B cell (primary cell): ENCODE data around the gene CARMIL1. TPM values are rescaled to one million over a fixed set of nuclear protein-coding genes. Genes with fewer than 3 reads are reported as not detected.

ENCODE experiments used
- ATAC-seq: fragments of 200-7000 bp; cut with Tn5 transposase; one replicate; pipeline ENCODE4 v1.10.0; 2021; ENCODE audit warnings: low read depth, mild to moderate bottlenecking, moderate number of reproducible peaks, moderate library complexity
- CTCF ChIA-PET: fragments of 350-600 bp; sonication (Branson Sonifier 250); formaldehyde crosslinking; loops from one replicate; lab custom pipeline; 2021; ENCODE audit warnings: antibody characterized with exemption, inconsistent platforms; lab: Charles Lee
- POLR2A ChIA-PET: fragments of 350-600 bp; sonication (Branson Sonifier 250); formaldehyde crosslinking; loops from one replicate; lab custom pipeline; 2021; ENCODE audit warnings: antibody characterized with exemption; lab: Charles Lee
- DNase-seq: peaks from one replicate; pipeline ENCODE4 v3.0.0; 2013
- H2AFZ ChIP-seq: 2 replicates; pipeline ENCODE4 v1.6.1; 2012; ENCODE audit warnings: mild to moderate bottlenecking, low read depth, low read length; ENCODE audit not compliant: insufficient read depth, poor library complexity, severe bottlenecking
- H3K27ac ChIP-seq, 2 donors: 1 replicate in 1 of 2; 2 replicates in 1 of 2; pipeline ENCODE4 v1.5.1; 2012 to 2013; ENCODE audit warnings: low read length in 2 of 2, mild to moderate bottlenecking in 2 of 2, moderate library complexity in 1 of 2
- H3K27me3 ChIP-seq, 4 experiments: fragments of 200-600 bp in 1 of 4; sonication (generic) in 1 of 4; replicated peaks in 1 of 4; 1 replicate in 2 of 4; 2 replicates in 2 of 4; pipeline versions ENCODE4 v1.6.1 to v1.7.0; 2013 to 2016; ENCODE audit warnings: low read length in 3 of 4, mild to moderate bottlenecking in 2 of 4, mixed read lengths in 1 of 4, moderate library complexity in 1 of 4; ENCODE audit not compliant: insufficient read depth in 4 of 4, control insufficient read depth in 3 of 4; ENCODE audit errors: control extremely low read depth in 1 of 4
- H3K36me3 ChIP-seq, 2 experiments: replicated peaks in 1 of 2; 1 replicate in 1 of 2; 2 replicates in 1 of 2; pipeline versions ENCODE4 v1.6.1 to v1.7.1; 2013; ENCODE audit warnings: low read length in 1 of 2; ENCODE audit not compliant: insufficient read depth in 2 of 2, control insufficient read depth in 1 of 2; ENCODE audit errors: control extremely low read depth in 1 of 2, extremely low read depth in 1 of 2
- H3K4me1 ChIP-seq, 2 donors: fragments of 200-600 bp in 1 of 2; sonication (generic) in 1 of 2; 1 replicate in 1 of 2; 2 replicates in 1 of 2; pipeline versions ENCODE4 v1.5.1 to v1.6.1; 2013 to 2017; ENCODE audit warnings: low read length in 2 of 2; ENCODE audit not compliant: control insufficient read depth in 2 of 2, insufficient read depth in 2 of 2
- H3K4me2 ChIP-seq: replicated peaks from 2 replicates; pipeline ENCODE3; 2012; ENCODE audit warnings: mild to moderate bottlenecking, low read depth, low read length; ENCODE audit not compliant: poor library complexity, severe bottlenecking
- H3K4me3 ChIP-seq, 5 experiments: fragments of 200-600 bp in 1 of 5; sonication (generic) in 1 of 5; 1 replicate in 3 of 5; 2 replicates in 2 of 5; pipeline versions ENCODE4 v1.5.1 to v1.7.0; 2011 to 2016; ENCODE audit warnings: low read length in 4 of 5, mild to moderate bottlenecking in 4 of 5, low read depth in 2 of 5, control low read depth in 1 of 5, moderate library complexity in 1 of 5; ENCODE audit not compliant: insufficient read depth in 1 of 5; ENCODE audit errors: control extremely low read depth in 1 of 5, extremely low read depth in 1 of 5
- H3K79me2 ChIP-seq: fragments of 200-600 bp; sonication (generic); one replicate; pipeline ENCODE4 v1.6.0; 2016; ENCODE audit warnings: low read length; ENCODE audit not compliant: control insufficient read depth, insufficient read depth
- H3K9ac ChIP-seq: fragments of 200-600 bp; sonication (generic); 2 replicates; pipeline ENCODE4 v1.6.1; 2017; ENCODE audit warnings: mild to moderate bottlenecking, low read length, moderate library complexity
- H3K9me3 ChIP-seq, 3 donors: one replicate each; pipeline versions ENCODE4 v1.6.1 to v1.7.1; 2013; ENCODE audit warnings: low read length in 2 of 3; ENCODE audit not compliant: control insufficient read depth in 2 of 3, insufficient read depth in 1 of 3; ENCODE audit errors: control extremely low read depth in 1 of 3
- H4K20me1 ChIP-seq: 2 replicates; pipeline ENCODE4 v1.6.0; 2012; ENCODE audit warnings: mild to moderate bottlenecking, low read length; ENCODE audit not compliant: insufficient read depth, control insufficient read depth, poor library complexity, severe bottlenecking
- H3K27ac Mint-ChIP-seq: one replicate; pipeline ENCODE4 v1.8.0; 2021; ENCODE audit warnings: mixed read lengths
- H3K27me3 Mint-ChIP-seq: one replicate; pipeline ENCODE4 v1.8.0; 2021; ENCODE audit warnings: mixed read lengths
- H3K4me1 Mint-ChIP-seq: one replicate; pipeline ENCODE4 v1.8.0; 2021; ENCODE audit warnings: mixed read lengths
- H3K4me3 Mint-ChIP-seq: one replicate; pipeline ENCODE4 v1.8.0; 2021; ENCODE audit warnings: mixed read lengths
- H3K9me3 Mint-ChIP-seq: one replicate; pipeline ENCODE4 v1.8.0; 2022; ENCODE audit warnings: mixed read lengths; ENCODE audit not compliant: insufficient read depth
- EZH2 ChIP-seq: IDR thresholded peaks from 2 replicates; pipeline ENCODE4 v1.6.1; 2012; ENCODE audit warnings: borderline replicate concordance, low read depth, mild to moderate bottlenecking, moderate library complexity, low read length; ENCODE audit not compliant: insufficient read depth, poor library complexity, severe bottlenecking
- WGBS: methylation state at CpG from one replicate; pipeline ENCODE4 v1.1.5; 2013; ENCODE audit warnings: missing lambda C conversion rate; ENCODE audit not compliant: insufficient coverage; 5-methylcytosine and 5-hydroxymethylcytosine counted together
- intact Hi-C: fragments of 100-400 bp; cut with micrococcal nuclease; formaldehyde crosslinking; loops from one replicate; pipeline ENCODE4 v1.10.0; 2022
- polyA plus RNA-seq: library from polyadenylated mRNA; depleted of rRNA; stranded (reverse); fragments of >200 nt; gene quantifications from 2 replicates; pipeline ENCODE4 v1.2.3, GENCODE V29; 2012
- total RNA-seq, 2 donors: library from RNA; stranded (reverse); fragments of 120-200 nt in 1 of 2; gene quantifications; 1 replicate in 1 of 2; 2 replicates in 1 of 2; pipeline versions ENCODE4 v1.2.3 to v1.2.4, GENCODE V29; 2013 to 2022
- TF ChIP-seq, protein P1 (sequence below): fragments of 200-600 bp; IDR thresholded peaks from one replicate; pipeline ENCODE4 v1.8.0; 2022; ENCODE audit warnings: antibody characterized with exemption, mild to moderate bottlenecking

CARMIL1 gene
- total and polyA plus RNA-seq, 2 donors (not counting 1 experiment from before 2014, with no cell fraction given), result 7.5 to 11.0 TPM

DNA sequence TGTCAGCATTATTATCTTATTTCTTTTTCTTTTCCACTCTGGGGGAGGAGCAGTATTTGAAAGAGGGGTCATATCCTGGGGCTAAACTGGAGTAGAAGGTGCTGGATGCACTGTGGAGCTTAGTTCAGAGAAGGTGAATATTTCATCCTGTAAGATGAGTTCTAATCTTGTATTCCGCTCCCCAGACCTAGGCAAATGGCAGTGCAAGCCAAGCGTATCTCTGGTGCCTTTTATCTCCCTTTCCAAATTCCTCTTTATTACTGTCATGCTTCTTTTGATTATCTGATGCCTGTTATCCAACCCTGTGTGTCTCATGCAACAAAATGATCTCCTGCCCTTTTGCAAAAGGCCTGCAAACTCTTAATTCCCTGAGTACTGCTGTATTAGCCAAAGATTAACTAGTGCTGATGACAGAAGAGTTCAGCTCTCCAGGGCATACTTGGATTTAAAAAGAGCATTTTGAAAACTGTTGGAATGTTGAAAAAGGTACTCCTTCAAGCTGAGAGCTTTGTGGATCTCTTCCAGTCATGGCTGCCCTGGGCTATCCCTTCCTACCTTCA is 138.0 kb downstream of the CARMIL1 start:
- H3K27me3 ChIP-seq, result no peaks in the 10 kb centered on the region
- peaks cover 4% of the 10 kb centered on the region for H3K9me3 Mint-ChIP-seq
- peaks cover 10 to 15% of the 10 kb centered on the region in 2 donors for H3K4me1 ChIP-seq
- H3K4me1 Mint-ChIP-seq, result peaks cover 18% of the 10 kb centered on the region
- H3K27me3 Mint-ChIP-seq, result no peaks in the 10 kb centered on the region
- CTCF ChIA-PET, result interaction anchor here (0.9 kb wide), 1 partner anchor 17 kb away, joined by 3 read pairs; no protein-coding TSS in a partner anchor
- no peak overlapping the region for H3K9ac ChIP-seq
- no peak overlapping the region for H3K4me2 ChIP-seq
- H3K27ac Mint-ChIP-seq, result no peak overlapping the region
- H3K36me3 ChIP-seq, result no peaks in the 10 kb centered on the region
- no peaks in the 10 kb centered on the region for H3K9me3 ChIP-seq
- no peak overlapping the region for H2AFZ ChIP-seq
- no peak for DNase-seq
- H3K4me3 Mint-ChIP-seq, result no peak overlapping the region
- H3K79me2 ChIP-seq, result peaks cover 5% of the 10 kb centered on the region
- no peak overlapping the region for H3K4me3 ChIP-seq
- POLR2A ChIA-PET, result no interaction called here
- 61% methylated on average over 2 of the region's 2 CpGs for WGBS
- H4K20me1 ChIP-seq, result no peaks in the 10 kb centered on the region
- no peak overlapping the region for H3K27ac ChIP-seq
- intact Hi-C loops, result no loop called here
- ATAC-seq, result no peak
- TF ChIP-seq, protein P1, sequence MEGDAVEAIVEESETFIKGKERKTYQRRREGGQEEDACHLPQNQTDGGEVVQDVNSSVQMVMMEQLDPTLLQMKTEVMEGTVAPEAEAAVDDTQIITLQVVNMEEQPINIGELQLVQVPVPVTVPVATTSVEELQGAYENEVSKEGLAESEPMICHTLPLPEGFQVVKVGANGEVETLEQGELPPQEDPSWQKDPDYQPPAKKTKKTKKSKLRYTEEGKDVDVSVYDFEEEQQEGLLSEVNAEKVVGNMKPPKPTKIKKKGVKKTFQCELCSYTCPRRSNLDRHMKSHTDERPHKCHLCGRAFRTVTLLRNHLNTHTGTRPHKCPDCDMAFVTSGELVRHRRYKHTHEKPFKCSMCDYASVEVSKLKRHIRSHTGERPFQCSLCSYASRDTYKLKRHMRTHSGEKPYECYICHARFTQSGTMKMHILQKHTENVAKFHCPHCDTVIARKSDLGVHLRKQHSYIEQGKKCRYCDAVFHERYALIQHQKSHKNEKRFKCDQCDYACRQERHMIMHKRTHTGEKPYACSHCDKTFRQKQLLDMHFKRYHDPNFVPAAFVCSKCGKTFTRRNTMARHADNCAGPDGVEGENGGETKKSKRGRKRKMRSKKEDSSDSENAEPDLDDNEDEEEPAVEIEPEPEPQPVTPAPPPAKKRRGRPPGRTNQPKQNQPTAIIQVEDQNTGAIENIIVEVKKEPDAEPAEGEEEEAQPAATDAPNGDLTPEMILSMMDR, result no peak
- TF ChIP-seq EZH2, result no peak

DNA sequence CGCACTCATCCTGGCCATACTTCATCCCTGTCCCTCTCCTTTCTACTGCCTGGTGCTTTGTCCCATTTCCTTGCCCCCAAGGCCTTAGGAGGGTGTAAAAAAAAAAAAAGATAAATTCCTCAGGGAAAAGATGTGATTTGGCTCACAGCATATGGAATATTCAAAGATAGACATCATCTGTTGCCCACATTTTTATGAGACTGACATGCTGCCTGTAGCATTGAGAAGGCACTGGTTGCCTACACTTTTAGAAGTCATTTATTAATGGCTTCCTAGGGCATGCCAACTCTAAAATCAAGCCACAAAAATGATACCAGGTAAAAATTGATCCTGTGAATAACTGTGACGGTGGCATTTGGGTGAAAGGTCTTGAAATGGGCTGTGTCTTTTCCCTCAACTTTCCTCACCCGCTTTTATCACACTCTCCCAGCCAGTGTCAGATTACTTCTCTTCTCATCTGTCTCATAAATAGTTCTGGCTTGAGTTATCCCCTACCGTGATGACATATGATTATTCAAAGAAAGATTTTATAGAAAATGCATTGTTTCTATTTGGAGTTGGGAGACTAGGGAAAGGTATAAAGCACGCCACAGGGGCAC is 139.4 kb downstream of the CARMIL1 start:
- ChIA-PET POLR2A (no interaction called here), CTCF (no interaction called here)
- DNase-seq (no peak), ATAC-seq (no peak)
- Histone ChIP-seq H3K4me1 (peaks cover 1 to 2% of the 10 kb centered on the region in 2 donors), H4K20me1 (no peaks in the 10 kb centered on the region), H3K79me2 (no peaks in the 10 kb centered on the region), H3K27ac (no peak overlapping the region), H3K4me2 (no peak overlapping the region), H3K27me3 (no peaks in the 10 kb centered on the region), H3K9ac (no peak overlapping the region), H3K9me3 (no peaks in the 10 kb centered on the region), H2AFZ (no peak overlapping the region), H3K4me3 (no peak overlapping the region), H3K36me3 (no peaks in the 10 kb centered on the region)
- Mint-ChIP-seq H3K4me1 (peaks cover 11% of the 10 kb centered on the region), H3K27me3 (no peaks in the 10 kb centered on the region), H3K9me3 (peaks cover 4% of the 10 kb centered on the region), H3K4me3 (no peak overlapping the region), H3K27ac (no peak overlapping the region)
- 100% methylated on average over 1 of the region's 5 CpGs for WGBS
- TF ChIP-seq EZH2, result no peak
- TF ChIP-seq, protein P1, result no peak
- intact Hi-C loops, result no loop called here
